ENCODE data around the gene SH2B3. TPM values are rescaled to one million over a fixed set of nuclear protein-coding genes. Genes with fewer than 3 reads are reported as not detected.

SH2B3 gene
- total RNA-seq, 2 donors from 2014 or later, result 26.4 to 40.9 TPM

- Histone ChIP-seq H3K9me3 (no peaks in the 10 kb centered on the region), H3K4me3 (no peak overlapping the region), H3K27ac (no peak overlapping the region), H3K27me3 (no peaks in the 10 kb centered on the region), H3K9ac (ENCODE audit: low read depth in 2 of 2, low read length in 2 of 2) (no peak overlapping the region), H3K36me3 (no peaks in the 10 kb centered on the region), H3K4me1 (no peaks in the 10 kb centered on the region)
- no peak for TF ChIP-seq CTCF (IDR thresholded peaks at IDR 0.05)
- DNase-seq, result no peak
- intact Hi-C loops (cut with DNase I), result no loop called here
Observed at GRCh38 chr12:111377440-111377839, 28.3 kb upstream of the SH2B3 start.

GRCh38 chr12:111379942-111380554 is 25.7 kb upstream of the SH2B3 start:
- DNase-seq, result no peak
- intact Hi-C loops (cut with DNase I), result no loop called here
- no peak for TF ChIP-seq CTCF (IDR thresholded peaks at IDR 0.05)
- Histone ChIP-seq H3K27ac (no peak overlapping the region), H3K4me1 (no peaks in the 10 kb centered on the region), H3K36me3 (no peaks in the 10 kb centered on the region), H3K4me3 (no peak overlapping the region), H3K27me3 (no peaks in the 10 kb centered on the region), H3K9ac (ENCODE audit: low read depth in 2 of 2, low read length in 2 of 2) (no peak overlapping the region), H3K9me3 (no peaks in the 10 kb centered on the region)

- Histone ChIP-seq H3K27ac (no peak overlapping the region), H3K4me1 (no peaks in the 10 kb centered on the region), H3K9me3 (no peaks in the 10 kb centered on the region), H3K36me3 (no peaks in the 10 kb centered on the region), H3K9ac (ENCODE audit: low read depth in 2 of 2, low read length in 2 of 2) (no peak overlapping the region), H3K27me3 (no peaks in the 10 kb centered on the region), H3K4me3 (no peak overlapping the region)
- intact Hi-C loops (cut with DNase I), result no loop called here
- DNase-seq, result no peak
- no peak for TF ChIP-seq CTCF (IDR thresholded peaks at IDR 0.05)
Observed at GRCh38 chr12:111384596-111384995, 21.1 kb upstream of the SH2B3 start.

- Histone ChIP-seq H3K4me1 (no peaks in the 10 kb centered on the region), H3K27me3 (no peaks in the 10 kb centered on the region), H3K9me3 (no peaks in the 10 kb centered on the region), H3K36me3 (no peaks in the 10 kb centered on the region), H3K4me3 (no peak overlapping the region), H3K9ac (ENCODE audit: low read depth in 2 of 2, low read length in 2 of 2) (no peak overlapping the region), H3K27ac (no peak overlapping the region)
- intact Hi-C loops (cut with DNase I), result no loop called here
- no peak for DNase-seq
- TF ChIP-seq CTCF (IDR thresholded peaks at IDR 0.05), result no peak
Observed at GRCh38 chr12:111386885-111387284, 18.8 kb upstream of the SH2B3 start.

GRCh38 chr12:111387747-111388323 is 17.9 kb upstream of the SH2B3 start:
- H3K9ac ChIP-seq (ENCODE audit: low read depth in 2 of 2, low read length in 2 of 2), result no peak overlapping the region
- no peak for DNase-seq

More at GRCh38 chr12:111387747-111388323, 17.9 kb upstream of the SH2B3 start:
- intact Hi-C loops (cut with DNase I), result no loop called here
- no peak overlapping the region for H3K4me3 ChIP-seq
- no peaks in the 10 kb centered on the region for H3K27me3 ChIP-seq
- no peak for TF ChIP-seq CTCF (IDR thresholded peaks at IDR 0.05)
- no peaks in the 10 kb centered on the region for H3K36me3 ChIP-seq
- H3K4me1 ChIP-seq, result no peaks in the 10 kb centered on the region
- no peak overlapping the region for H3K27ac ChIP-seq
- no peaks in the 10 kb centered on the region for H3K9me3 ChIP-seq
